Testis (tissue), 3 donors: ENCODE results near the gene PPARA. TPM values are rescaled to one million over a fixed set of nuclear protein-coding genes. Genes with fewer than 3 reads are reported as not detected.
A peak's percentile ranks its signal among the peaks of the same experiment; 100 is the strongest.

Experiments
- DNase-seq: peaks from one replicate; pipeline ENCODE4 v3.0.0-alpha.2; 2019
- H3K27ac ChIP-seq, 2 donors: fragments of 200-600 bp; sonication (generic); one replicate each; pipeline ENCODE4 v1.5.1; 2019
- H3K27me3 ChIP-seq: fragments of 200-600 bp; sonication (generic); one replicate; pipeline ENCODE4 v1.5.1; 2019
- H3K36me3 ChIP-seq: fragments of 200-600 bp; sonication (generic); one replicate; pipeline ENCODE4 v1.5.1; 2017; ENCODE audit warnings: low read depth; ENCODE audit errors: missing control alignments
- H3K4me1 ChIP-seq: fragments of 200-600 bp; sonication (generic); one replicate; pipeline ENCODE4 v1.5.1; 2019
- H3K4me3 ChIP-seq, 2 donors: fragments of 200-600 bp; sonication (generic); one replicate each; pipeline ENCODE4 v1.5.1; 2017 to 2019
- H3K9me3 ChIP-seq: fragments of 200-600 bp; sonication (generic); one replicate; pipeline ENCODE4 v1.5.1; 2017
- CTCF ChIP-seq, 3 experiments: fragments of 450-650 bp in 2 of 3; fragments of 200-600 bp in 1 of 3; sonication (generic) in 1 of 3; IDR thresholded peaks; one replicate each; pipeline ENCODE4 v1.5.1; 2016 to 2019; ENCODE audit warnings: antibody characterized with exemption in 3 of 3, mild to moderate bottlenecking in 2 of 3, moderate library complexity in 1 of 3
- POLR2A ChIP-seq: fragments of 450-650 bp; IDR thresholded peaks from one replicate; pipeline ENCODE4 v1.6.1; 2017; ENCODE audit warnings: antibody characterized with exemption, mild to moderate bottlenecking, moderate library complexity
- WGBS, 2 donors: methylation state at CpG; one replicate each; pipeline ENCODE4 v1.1.5; 2018; 5-methylcytosine and 5-hydroxymethylcytosine counted together
- intact Hi-C: fragments of 100-400 bp; cut with DNase I; formaldehyde crosslinking; loops from one replicate; pipeline ENCODE4 v1.15.1; 2023; ENCODE audit warnings: low total_unique reads
- polyA plus RNA-seq: library from polyadenylated mRNA; stranded (reverse); fragments of 350-450 nt; fragmentation: Illumina TruSeq; extraction: RNeasy Lipid Tissue Mini Kit (QIAGEN cat#74804); gene quantifications from one replicate; pipeline ENCODE4 v1.2.3, GENCODE V29; 2014; ENCODE audit warnings: low read depth, low replicate concordance; ENCODE audit not compliant: insufficient read depth
- total RNA-seq, 2 donors: library from RNA; depleted of rRNA; stranded (reverse); fragments of >200 nt; gene quantifications; one replicate each; pipeline ENCODE4 v1.2.3, GENCODE V29; 2016

PPARA gene
- total and polyA plus RNA-seq, 3 donors from 2014 or later = 4.8 to 19.9 (median 18.1) TPM

GRCh38 chr22:46117206-46118199, 32.8 kb upstream of the PPARA start:
- Histone ChIP-seq H3K4me3 (no peak overlapping the region), H3K9me3 (no peaks in the 10 kb centered on the region), H3K36me3 (no peaks in the 10 kb centered on the region), H3K27ac (peak overlapping the region; percentile 12 to 83), H3K4me1 (peaks cover 69% of the 10 kb centered on the region), H3K27me3 (no peaks in the 10 kb centered on the region)
- TF ChIP-seq POLR2A (no peak), CTCF (IDR thresholded peaks at IDR 0.05) (no peak)
- whole genome bisulfite sequencing, 2 donors = 79 to 92% methylated on average over 5 to 10 of the region's 10 CpGs
- intact Hi-C loops = loop anchor here (5.0 kb wide), 1 partner anchor 110 kb away; no protein-coding TSS in a partner anchor
- DNase-seq = no peak

GRCh38 chr22:46119093-46119728, 31.1 kb upstream of the PPARA start:
- Histone ChIP-seq H3K4me1 (peaks cover 70% of the 10 kb centered on the region), H3K27me3 (no peaks in the 10 kb centered on the region), H3K36me3 (no peaks in the 10 kb centered on the region), H3K27ac (peak overlapping the region; percentile 41 to 84), H3K9me3 (no peaks in the 10 kb centered on the region), H3K4me3 (no peak overlapping the region)
- no peak for TF ChIP-seq POLR2A
- no peak for TF ChIP-seq CTCF (IDR thresholded peaks at IDR 0.05)
- no peak for DNase-seq
- intact Hi-C loops = loop anchor here (5.0 kb wide), 1 partner anchor 112 kb away; no protein-coding TSS in a partner anchor
- WGBS, 2 donors = 53% methylated on average over 6 to 12 of the region's 12 CpGs

GRCh38 chr22:46119729-46120419, 30.5 kb upstream of the PPARA start:
- WGBS, 2 donors = 50 to 54% methylated on average over 18 to 23 of the region's 23 CpGs
- intact Hi-C loops = loop anchor here (5.0 kb wide), 2 partner anchors 113 to 192 kb away; no protein-coding TSS in a partner anchor
- no peaks in the 10 kb centered on the region for H3K27me3 ChIP-seq
- H3K9me3 ChIP-seq = no peaks in the 10 kb centered on the region
- no peak overlapping the region for H3K4me3 ChIP-seq
- peak; percentile 91 for DNase-seq
- no peak for TF ChIP-seq POLR2A
- TF ChIP-seq CTCF (IDR thresholded peaks at IDR 0.05) = no peak
- peak overlapping the region; percentile 41 to 84 for H3K27ac ChIP-seq
- H3K4me1 ChIP-seq = peaks cover 63% of the 10 kb centered on the region
- no peaks in the 10 kb centered on the region for H3K36me3 ChIP-seq

- Histone ChIP-seq H3K36me3 (no peaks in the 10 kb centered on the region), H3K9me3 (no peaks in the 10 kb centered on the region), H3K27me3 (no peaks in the 10 kb centered on the region), H3K4me3 (no peak overlapping the region), H3K4me1 (peaks cover 58% of the 10 kb centered on the region), H3K27ac (peak overlapping the region; percentile 41 to 84)
- 29 to 52% methylated on average over 7 of the region's 7 CpGs for WGBS, 2 donors
- no peak for TF ChIP-seq CTCF (IDR thresholded peaks at IDR 0.05)
- TF ChIP-seq POLR2A = no peak
- intact Hi-C loops = loop anchor here (5.0 kb wide), 1 partner anchor 192 kb away; no protein-coding TSS in a partner anchor
- DNase-seq = no peak
Measured at GRCh38 chr22:46120420-46120737, 29.9 kb upstream of the PPARA start.
